Measurements from ENCODE around the gene DUSP15.

DUSP15 gene

DNA sequence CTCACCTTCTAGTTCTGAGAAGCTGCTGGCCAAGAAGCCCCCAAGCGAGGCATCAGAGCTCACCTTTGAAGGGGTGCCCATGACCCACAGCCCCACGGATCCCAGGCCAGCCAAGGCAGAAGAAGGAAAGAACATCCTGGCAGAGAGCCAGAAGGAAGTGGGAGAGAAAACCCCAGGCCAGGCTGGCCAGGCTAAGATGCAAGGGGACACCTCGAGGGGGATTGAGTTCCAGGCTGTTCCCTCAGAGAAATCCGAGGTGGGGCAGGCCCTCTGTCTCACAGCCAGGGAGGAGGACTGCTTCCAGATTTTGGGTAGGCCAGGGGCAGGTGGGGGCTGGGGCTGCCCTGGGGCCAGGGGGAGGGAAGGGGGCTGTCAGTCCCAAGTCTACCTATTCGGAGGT, 48.9 kb downstream of the DUSP15 start:
- no peaks in the 10 kb centered on the region for H3K4me1 ChIP-seq
- H3K36me3 ChIP-seq, result no peaks in the 10 kb centered on the region
- H3K27me3 ChIP-seq, result no peaks in the 10 kb centered on the region
- no peaks in the 10 kb centered on the region for H3K9me3 ChIP-seq
- DNase-seq, result no peak
- H3K4me3 ChIP-seq (ENCODE audit: low read depth, low read length), result no peak overlapping the region
- TF ChIP-seq, protein P1, sequence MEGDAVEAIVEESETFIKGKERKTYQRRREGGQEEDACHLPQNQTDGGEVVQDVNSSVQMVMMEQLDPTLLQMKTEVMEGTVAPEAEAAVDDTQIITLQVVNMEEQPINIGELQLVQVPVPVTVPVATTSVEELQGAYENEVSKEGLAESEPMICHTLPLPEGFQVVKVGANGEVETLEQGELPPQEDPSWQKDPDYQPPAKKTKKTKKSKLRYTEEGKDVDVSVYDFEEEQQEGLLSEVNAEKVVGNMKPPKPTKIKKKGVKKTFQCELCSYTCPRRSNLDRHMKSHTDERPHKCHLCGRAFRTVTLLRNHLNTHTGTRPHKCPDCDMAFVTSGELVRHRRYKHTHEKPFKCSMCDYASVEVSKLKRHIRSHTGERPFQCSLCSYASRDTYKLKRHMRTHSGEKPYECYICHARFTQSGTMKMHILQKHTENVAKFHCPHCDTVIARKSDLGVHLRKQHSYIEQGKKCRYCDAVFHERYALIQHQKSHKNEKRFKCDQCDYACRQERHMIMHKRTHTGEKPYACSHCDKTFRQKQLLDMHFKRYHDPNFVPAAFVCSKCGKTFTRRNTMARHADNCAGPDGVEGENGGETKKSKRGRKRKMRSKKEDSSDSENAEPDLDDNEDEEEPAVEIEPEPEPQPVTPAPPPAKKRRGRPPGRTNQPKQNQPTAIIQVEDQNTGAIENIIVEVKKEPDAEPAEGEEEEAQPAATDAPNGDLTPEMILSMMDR (IDR thresholded peaks at IDR 0.05; ENCODE audit: low read depth, low read length), result no peak

DNA sequence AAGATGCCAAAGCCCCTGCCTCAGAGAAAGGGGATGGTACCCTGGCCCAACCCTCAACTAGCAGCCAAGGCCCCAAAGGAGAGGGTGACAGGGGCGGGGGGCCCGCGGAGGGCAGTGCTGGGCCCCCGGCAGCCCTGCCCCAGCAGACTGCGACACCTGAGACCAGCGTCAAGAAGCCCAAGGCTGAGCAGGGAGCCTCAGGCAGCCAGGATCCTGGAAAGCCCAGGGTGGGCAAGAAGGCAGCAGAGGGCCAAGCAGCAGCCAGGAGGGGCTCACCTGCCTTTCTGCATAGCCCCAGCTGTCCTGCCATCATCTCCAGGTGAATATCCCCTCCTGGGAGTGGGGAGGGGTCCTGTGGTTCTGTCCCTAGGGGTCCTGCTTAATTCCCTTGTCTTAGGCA, 50.1 kb downstream of the DUSP15 start:
- Histone ChIP-seq H3K4me1 (peaks cover 6% of the 10 kb centered on the region), H3K36me3 (no peaks in the 10 kb centered on the region), H3K9me3 (no peaks in the 10 kb centered on the region), H3K4me3 (ENCODE audit: low read depth, low read length) (no peak overlapping the region), H3K27me3 (no peaks in the 10 kb centered on the region)
- TF ChIP-seq, protein P1 (IDR thresholded peaks at IDR 0.05; ENCODE audit: low read depth, low read length), result no peak
- no peak for DNase-seq

DNA sequence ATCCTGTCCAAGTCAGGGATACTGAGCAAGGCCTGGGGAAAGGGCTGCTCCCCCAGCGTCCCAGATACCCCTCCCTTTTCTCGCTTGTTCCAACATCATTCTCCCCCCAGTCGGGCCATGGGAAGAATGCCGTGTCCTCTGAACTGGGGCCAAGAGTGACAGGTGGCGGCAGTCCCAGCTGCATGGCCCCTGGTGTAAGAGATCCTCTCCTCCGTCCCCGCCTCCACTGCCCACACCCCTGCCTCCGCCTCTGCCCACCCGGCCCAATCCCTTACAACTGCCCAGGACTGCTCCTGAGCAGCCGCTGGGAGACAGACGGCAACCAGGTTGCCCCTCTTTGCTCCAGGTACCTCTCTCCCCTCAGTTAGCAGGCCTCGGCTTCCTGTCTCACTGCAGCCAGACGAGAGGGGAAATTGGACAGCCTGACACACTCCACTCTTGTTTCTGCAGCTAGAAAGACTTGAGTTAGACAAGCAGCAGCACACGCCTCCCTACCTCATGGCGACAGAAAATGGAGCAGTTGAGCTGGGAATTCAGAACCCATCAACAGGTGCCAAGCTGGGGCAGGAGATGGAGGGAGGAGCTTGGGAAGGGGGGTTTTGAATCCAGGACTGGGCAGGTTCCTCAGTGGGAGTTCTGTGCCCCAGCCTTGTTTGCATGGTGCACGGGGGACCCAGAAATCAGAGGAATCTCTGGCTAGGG, 51.1 kb downstream of the DUSP15 start, which contains the start of gene MYLK2:
MYLK2 (plus strand) TSS at position 274 of the 702 bp plus-strand sequence; CDS start at position 499, 225 bp downstream.
- H3K9me3 ChIP-seq, result no peaks in the 10 kb centered on the region
- DNase-seq, result no peak
- H3K4me1 ChIP-seq, result peaks cover 8% of the 10 kb centered on the region
- no peaks in the 10 kb centered on the region for H3K27me3 ChIP-seq
- no peaks in the 10 kb centered on the region for H3K36me3 ChIP-seq
- TF ChIP-seq, protein P1 (IDR thresholded peaks at IDR 0.05; ENCODE audit: low read depth, low read length), result no peak
- no peak within 1 kb of the TSS for H3K4me3 ChIP-seq (ENCODE audit: low read depth, low read length)

DNA sequence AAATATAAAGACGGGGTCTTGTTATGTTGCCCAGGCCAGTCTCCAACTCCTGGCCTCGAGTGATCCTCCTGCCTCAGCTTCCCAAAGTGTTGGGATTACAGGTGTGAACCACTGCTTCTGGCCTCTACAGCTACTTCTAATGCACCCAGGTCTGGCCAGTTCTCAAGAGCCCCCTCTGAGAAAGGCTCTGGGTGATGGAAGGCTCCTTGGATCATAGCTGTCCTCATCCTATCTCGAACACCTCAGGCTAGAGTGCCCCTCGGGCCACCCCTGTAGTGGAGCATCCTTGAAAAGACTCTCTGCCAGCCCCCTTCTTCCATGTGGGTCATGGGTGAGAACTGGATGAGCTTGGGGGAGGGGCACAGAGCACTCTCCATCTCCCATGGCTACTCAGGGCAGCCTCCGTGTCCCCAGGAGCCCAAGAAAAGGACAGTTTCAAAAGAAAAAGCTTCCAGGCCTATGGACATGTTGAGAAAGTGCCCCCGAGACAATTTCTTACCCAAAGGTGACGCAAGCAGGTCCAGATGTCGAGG, 51.9 kb downstream of the DUSP15 start:
- TF ChIP-seq, protein P1 (IDR thresholded peaks at IDR 0.05; ENCODE audit: low read depth, low read length), result no peak
- H3K27me3 ChIP-seq, result no peaks in the 10 kb centered on the region
- DNase-seq, result no peak
- no peaks in the 10 kb centered on the region for H3K9me3 ChIP-seq
- no peak overlapping the region for H3K4me3 ChIP-seq (ENCODE audit: low read depth, low read length)
- H3K36me3 ChIP-seq, result no peaks in the 10 kb centered on the region
- H3K4me1 ChIP-seq, result peaks cover 8% of the 10 kb centered on the region

DNA sequence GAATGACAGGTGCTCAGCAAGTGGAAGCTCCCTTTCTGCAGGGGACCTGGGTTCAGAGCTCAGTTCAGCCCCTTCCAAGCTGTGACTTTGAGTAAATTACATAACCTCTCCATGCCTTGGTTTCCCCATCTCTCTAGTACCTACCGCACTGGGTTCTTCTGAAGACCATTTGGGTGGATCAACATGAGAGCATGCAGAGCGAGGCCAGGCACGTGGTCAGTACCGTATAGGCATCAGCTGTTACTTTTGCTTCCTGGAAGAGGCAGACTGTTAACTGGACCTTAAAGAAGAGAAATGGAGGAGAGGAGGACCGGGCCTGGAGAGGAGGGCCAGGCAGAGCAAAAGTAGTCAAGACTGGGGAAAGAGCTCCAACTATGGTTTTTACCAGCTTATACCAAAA, 52.9 kb downstream of the DUSP15 start:
- Histone ChIP-seq H3K4me1 (peaks cover 8% of the 10 kb centered on the region), H3K36me3 (no peaks in the 10 kb centered on the region), H3K4me3 (ENCODE audit: low read depth, low read length) (no peak overlapping the region), H3K27me3 (no peaks in the 10 kb centered on the region), H3K9me3 (no peaks in the 10 kb centered on the region)
- TF ChIP-seq, protein P1 (IDR thresholded peaks at IDR 0.05; ENCODE audit: low read depth, low read length), result no peak
- DNase-seq, result no peak

DNA sequence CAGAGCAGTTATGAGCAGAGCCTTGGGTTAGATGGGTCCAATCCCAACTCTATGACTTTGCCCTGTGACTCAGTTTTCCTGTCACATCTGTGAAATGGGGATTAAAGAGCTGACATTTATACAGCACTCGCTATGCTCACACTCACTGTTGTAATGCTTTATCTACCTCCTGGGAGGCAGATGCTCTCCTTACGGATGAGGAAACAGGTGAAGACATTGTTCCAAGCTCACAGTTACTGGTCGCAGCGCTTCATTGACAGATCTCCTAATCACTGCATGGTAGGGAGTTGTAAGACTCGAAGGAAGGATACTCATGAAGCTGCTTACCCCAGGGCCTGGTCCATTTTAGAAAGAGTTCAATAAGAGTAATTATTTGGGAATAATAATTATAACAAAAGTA, 54.1 kb downstream of the DUSP15 start:
- TF ChIP-seq, protein P1 (IDR thresholded peaks at IDR 0.05; ENCODE audit: low read depth, low read length), result no peak
- H3K4me1 ChIP-seq, result peaks cover 8% of the 10 kb centered on the region
- no peaks in the 10 kb centered on the region for H3K27me3 ChIP-seq
- 0 out of 2 replicates have a peak, but pooled peaks cover 3% of the 10 kb centered on the region for H3K36me3 ChIP-seq
- DNase-seq, result no peak
- no peak overlapping the region for H3K4me3 ChIP-seq (ENCODE audit: low read depth, low read length)
- no peaks in the 10 kb centered on the region for H3K9me3 ChIP-seq
